OCI-LY7 (cell line): ENCODE data around the gene SLC8A1.

Source experiments
- CTCF ChIP-seq: fragments of 200-600 bp; sonication (generic); conservative IDR thresholded peaks from 2 replicates; pipeline ENCODE4 v1.5.1; 2014; ENCODE audit warnings: mild to moderate bottlenecking, antibody characterized with exemption, low read length, moderate library complexity, mixed read lengths
- EZH2phosphoT487 ChIP-seq: fragments of 200-600 bp; sonication (generic); IDR thresholded peaks from 2 replicates; pipeline ENCODE4 v1.6.1; 2018; ENCODE audit warnings: low read depth, borderline replicate concordance, mild to moderate bottlenecking, mixed run types, antibody characterized with exemption, low read length, moderate library complexity, mixed read lengths

- no peak for TF ChIP-seq CTCF
- no peak for TF ChIP-seq EZH2phosphoT487
These were observed 31.8 kb upstream of the SLC8A1 start for GRCh38 chr2:40483549-40484243.
